DND-41 (cell line): Measurements from ENCODE around the gene AKAIN1.

Source experiments
- ATAC-seq: fragments of 200-7000 bp; cut with Tn5 transposase; 3 replicates; pipeline ENCODE4 v1.9.1; 2021; ENCODE audit warnings: low read depth; ENCODE audit not compliant: insufficient read depth
- DNase-seq: peaks from one replicate; pipeline ENCODE4 v3.0.0-alpha.2; 2020
- H2AFZ ChIP-seq: 2 replicates; pipeline ENCODE4 v1.6.0; 2012; ENCODE audit warnings: low read depth, low read length
- H3K27ac ChIP-seq: 2 replicates; pipeline ENCODE4 v1.5.1; 2012; ENCODE audit warnings: low read length, inconsistent platforms
- H3K27me3 ChIP-seq: fragments of 200-600 bp; sonication (generic); 2 replicates; pipeline ENCODE4 v1.6.0; 2012; ENCODE audit warnings: low read length, mild to moderate bottlenecking, inconsistent platforms; ENCODE audit not compliant: insufficient read depth, poor library complexity
- H3K36me3 ChIP-seq: 2 replicates; pipeline ENCODE4 v1.5.1; 2012; ENCODE audit warnings: low read length, inconsistent platforms; ENCODE audit not compliant: insufficient read depth
- H3K4me1 ChIP-seq: 2 replicates; pipeline ENCODE4 v1.5.1; 2012; ENCODE audit warnings: mild to moderate bottlenecking, low read length; ENCODE audit not compliant: insufficient read depth
- H3K4me2 ChIP-seq: 2 replicates; pipeline ENCODE4 v1.6.0; 2012; ENCODE audit warnings: mild to moderate bottlenecking, moderate library complexity, low read length, inconsistent platforms; ENCODE audit not compliant: insufficient read depth
- H3K4me3 ChIP-seq, 2 experiments: fragments of 200-600 bp in 1 of 2; shearing (Covaris generic) in 1 of 2; 2 replicates each; pipeline ENCODE4 v1.5.1; 2012 to 2016; ENCODE audit warnings: inconsistent platforms in 2 of 2, low read length in 2 of 2, mild to moderate bottlenecking in 2 of 2, low read depth in 1 of 2, moderate library complexity in 1 of 2
- H3K79me2 ChIP-seq: 2 replicates; pipeline ENCODE4 v1.6.0; 2012; ENCODE audit warnings: low read length, inconsistent platforms; ENCODE audit not compliant: insufficient read depth
- H3K9ac ChIP-seq: 2 replicates; pipeline ENCODE4 v1.6.0; 2012; ENCODE audit warnings: low read depth, mild to moderate bottlenecking, inconsistent platforms, low read length, moderate library complexity
- H3K9me3 ChIP-seq: 2 replicates; pipeline ENCODE4 v1.5.1; 2012; ENCODE audit warnings: low read length, moderate library complexity, mild to moderate bottlenecking, inconsistent platforms; ENCODE audit not compliant: insufficient read depth, severe bottlenecking
- H4K20me1 ChIP-seq: 2 replicates; pipeline ENCODE4 v1.6.0; 2012; ENCODE audit warnings: low read length; ENCODE audit not compliant: insufficient read depth
- EZH2 ChIP-seq: IDR thresholded peaks from 3 replicates; pipeline ENCODE4 v1.6.1; 2012; ENCODE audit warnings: borderline replicate concordance, low read depth, mild to moderate bottlenecking, moderate library complexity, low read length, inconsistent platforms; ENCODE audit not compliant: severe bottlenecking
- TF ChIP-seq, protein P1 (sequence below): IDR thresholded peaks from 2 replicates; pipeline ENCODE4 v1.5.1; 2012; ENCODE audit warnings: borderline replicate concordance, low read length, moderate library complexity, mild to moderate bottlenecking; ENCODE audit not compliant: poor library complexity, severe bottlenecking; ENCODE audit errors: extremely low read depth

AKAIN1 gene

DNA sequence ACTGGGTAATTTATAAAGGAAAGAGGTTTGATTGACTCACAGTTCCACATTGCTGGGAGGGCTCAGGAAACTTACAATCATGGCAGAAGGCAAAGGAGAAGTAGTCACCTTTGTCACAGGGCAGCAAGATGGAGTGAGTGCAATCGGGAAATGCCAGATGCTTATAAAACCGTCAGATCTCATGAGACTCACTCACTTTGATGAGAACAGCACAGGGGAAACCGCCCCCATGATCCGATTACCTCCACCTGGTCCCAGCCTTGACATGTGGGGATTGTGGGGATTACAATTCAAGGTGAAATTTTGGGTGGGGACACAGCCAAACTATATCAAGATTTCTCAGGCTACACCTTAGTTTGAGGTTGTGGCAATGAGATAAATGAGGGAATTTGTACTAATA is 54.9 kb downstream of the AKAIN1 start:
- no peaks in the 10 kb centered on the region for H3K27me3 ChIP-seq
- TF ChIP-seq, protein P1, sequence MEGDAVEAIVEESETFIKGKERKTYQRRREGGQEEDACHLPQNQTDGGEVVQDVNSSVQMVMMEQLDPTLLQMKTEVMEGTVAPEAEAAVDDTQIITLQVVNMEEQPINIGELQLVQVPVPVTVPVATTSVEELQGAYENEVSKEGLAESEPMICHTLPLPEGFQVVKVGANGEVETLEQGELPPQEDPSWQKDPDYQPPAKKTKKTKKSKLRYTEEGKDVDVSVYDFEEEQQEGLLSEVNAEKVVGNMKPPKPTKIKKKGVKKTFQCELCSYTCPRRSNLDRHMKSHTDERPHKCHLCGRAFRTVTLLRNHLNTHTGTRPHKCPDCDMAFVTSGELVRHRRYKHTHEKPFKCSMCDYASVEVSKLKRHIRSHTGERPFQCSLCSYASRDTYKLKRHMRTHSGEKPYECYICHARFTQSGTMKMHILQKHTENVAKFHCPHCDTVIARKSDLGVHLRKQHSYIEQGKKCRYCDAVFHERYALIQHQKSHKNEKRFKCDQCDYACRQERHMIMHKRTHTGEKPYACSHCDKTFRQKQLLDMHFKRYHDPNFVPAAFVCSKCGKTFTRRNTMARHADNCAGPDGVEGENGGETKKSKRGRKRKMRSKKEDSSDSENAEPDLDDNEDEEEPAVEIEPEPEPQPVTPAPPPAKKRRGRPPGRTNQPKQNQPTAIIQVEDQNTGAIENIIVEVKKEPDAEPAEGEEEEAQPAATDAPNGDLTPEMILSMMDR: no peak
- peaks cover 28% of the 10 kb centered on the region for H3K4me1 ChIP-seq
- no peak overlapping the region for H3K9ac ChIP-seq
- H4K20me1 ChIP-seq: no peaks in the 10 kb centered on the region
- no peaks in the 10 kb centered on the region for H3K9me3 ChIP-seq
- no peak overlapping the region for H3K4me3 ChIP-seq
- DNase-seq (no peak), ATAC-seq (no peak)
- no peak overlapping the region for H2AFZ ChIP-seq
- no peaks in the 10 kb centered on the region for H3K36me3 ChIP-seq
- H3K4me2 ChIP-seq: no peak overlapping the region
- H3K27ac ChIP-seq: no peak overlapping the region
- H3K79me2 ChIP-seq: no peaks in the 10 kb centered on the region

DNA sequence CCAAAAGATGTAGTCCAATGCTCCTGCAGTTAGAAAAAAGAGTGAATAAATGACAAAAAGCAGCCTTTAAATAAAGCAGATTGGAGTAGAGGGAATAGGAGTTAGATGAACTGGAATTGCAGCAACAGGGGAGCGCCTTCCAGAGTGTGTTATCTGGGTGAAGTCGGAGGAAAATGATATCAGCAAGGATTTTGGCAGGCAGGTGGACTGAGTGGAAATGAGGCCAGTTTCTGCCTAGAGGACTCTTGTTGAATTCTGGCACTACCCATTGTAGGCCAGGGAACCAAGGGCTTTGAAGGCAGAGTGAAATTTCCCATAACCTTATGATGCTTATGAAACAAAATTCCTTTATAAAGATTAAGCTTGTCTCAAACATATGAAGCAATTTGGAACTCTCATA is 59.8 kb downstream of the AKAIN1 start:
- no peak overlapping the region for H3K9ac ChIP-seq
- DNase-seq (no peak), ATAC-seq (no peak)
- H3K27ac ChIP-seq: no peak overlapping the region
- no peak overlapping the region for H3K4me3 ChIP-seq
- no peaks in the 10 kb centered on the region for H3K9me3 ChIP-seq
- no peaks in the 10 kb centered on the region for H4K20me1 ChIP-seq
- no peaks in the 10 kb centered on the region for H3K36me3 ChIP-seq
- no peaks in the 10 kb centered on the region for H3K79me2 ChIP-seq
- no peak overlapping the region for H3K4me2 ChIP-seq
- H3K4me1 ChIP-seq: no peaks in the 10 kb centered on the region
- no peak overlapping the region for H2AFZ ChIP-seq
- H3K27me3 ChIP-seq: no peaks in the 10 kb centered on the region
- TF ChIP-seq, protein P1: no peak
- no peak for TF ChIP-seq EZH2

DNA sequence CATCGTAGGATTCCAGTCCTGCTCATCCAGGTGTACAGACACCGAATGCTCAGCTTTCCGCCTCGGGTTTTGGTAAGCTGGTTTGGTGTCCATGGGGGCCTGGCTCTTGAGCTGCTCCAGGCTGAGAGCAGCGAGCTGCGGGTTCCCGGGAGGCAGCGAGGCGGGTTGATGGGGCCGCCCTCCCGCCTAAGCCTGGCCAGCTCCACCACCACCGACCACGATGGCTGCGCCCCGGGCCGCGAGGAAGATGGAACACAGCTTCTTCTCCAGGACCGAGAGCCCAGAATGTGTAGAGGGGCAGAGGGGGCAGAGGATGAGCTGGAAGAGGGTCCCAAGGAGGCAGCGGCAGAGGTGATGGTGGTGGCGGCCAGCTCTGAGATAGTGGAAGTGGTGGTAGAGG is 64.1 kb downstream of the AKAIN1 start:
- no peaks in the 10 kb centered on the region for H3K4me1 ChIP-seq
- ATAC-seq: no peak
- no peak overlapping the region for H2AFZ ChIP-seq
- no peak for DNase-seq
- no peaks in the 10 kb centered on the region for H4K20me1 ChIP-seq
- TF ChIP-seq EZH2: no peak
- TF ChIP-seq, protein P1: no peak
- no peaks in the 10 kb centered on the region for H3K79me2 ChIP-seq
- H3K4me3 ChIP-seq: no peak overlapping the region
- H3K27ac ChIP-seq: no peak overlapping the region
- no peaks in the 10 kb centered on the region for H3K27me3 ChIP-seq
- no peak overlapping the region for H3K9ac ChIP-seq
- H3K4me2 ChIP-seq: no peak overlapping the region
- H3K36me3 ChIP-seq: no peaks in the 10 kb centered on the region
- no peaks in the 10 kb centered on the region for H3K9me3 ChIP-seq

DNA sequence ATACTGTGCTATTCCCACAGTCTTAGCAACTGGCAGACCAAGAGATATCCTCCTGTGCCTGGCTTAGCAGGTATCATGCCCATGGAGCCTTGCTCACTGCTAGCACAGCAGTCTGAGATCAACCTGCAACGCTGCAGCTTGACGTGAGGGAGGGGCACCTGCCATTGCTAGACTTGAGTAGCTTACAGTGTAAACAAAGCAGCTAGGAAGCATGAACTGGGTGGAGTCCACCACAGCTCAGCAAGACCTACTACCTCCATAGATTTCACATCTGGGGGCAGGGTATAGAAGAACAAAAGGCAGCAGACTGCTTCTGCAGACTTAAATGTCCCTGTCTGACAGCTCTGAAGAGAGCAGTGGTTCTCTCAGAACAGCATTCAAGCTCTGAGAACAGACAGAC is 74.8 kb downstream of the AKAIN1 start:
- H3K27me3 ChIP-seq: no peaks in the 10 kb centered on the region
- TF ChIP-seq, protein P1: no peak
- no peak for TF ChIP-seq EZH2
- H3K4me2 ChIP-seq: no peak overlapping the region
- no peaks in the 10 kb centered on the region for H3K36me3 ChIP-seq
- no peak overlapping the region for H2AFZ ChIP-seq
- no peaks in the 10 kb centered on the region for H3K79me2 ChIP-seq
- peaks cover 18% of the 10 kb centered on the region for H3K9me3 ChIP-seq
- no peak for DNase-seq
- H4K20me1 ChIP-seq: no peaks in the 10 kb centered on the region
- no peaks in the 10 kb centered on the region for H3K4me1 ChIP-seq
- no peak overlapping the region for H3K4me3 ChIP-seq
- no peak for ATAC-seq
- no peak overlapping the region for H3K9ac ChIP-seq
- H3K27ac ChIP-seq: no peak overlapping the region
